GM18858 (cell line): ENCODE results near the gene KRTAP3-2.

Experiments
- ATAC-seq: cut with Tn5 transposase; IDR thresholded peaks from one replicate; pipeline ENCODE4 v1.9.1; 2021; ENCODE audit not compliant: unreplicated experiment

KRTAP3-2 gene

GRCh38 chr17:41012326-41013120, 12.8 kb upstream of the KRTAP3-2 start:
- ATAC-seq: no peak

- no peak for ATAC-seq
Observed at GRCh38 chr17:41010441-41010840, 10.7 kb upstream of the KRTAP3-2 start.

DNA sequence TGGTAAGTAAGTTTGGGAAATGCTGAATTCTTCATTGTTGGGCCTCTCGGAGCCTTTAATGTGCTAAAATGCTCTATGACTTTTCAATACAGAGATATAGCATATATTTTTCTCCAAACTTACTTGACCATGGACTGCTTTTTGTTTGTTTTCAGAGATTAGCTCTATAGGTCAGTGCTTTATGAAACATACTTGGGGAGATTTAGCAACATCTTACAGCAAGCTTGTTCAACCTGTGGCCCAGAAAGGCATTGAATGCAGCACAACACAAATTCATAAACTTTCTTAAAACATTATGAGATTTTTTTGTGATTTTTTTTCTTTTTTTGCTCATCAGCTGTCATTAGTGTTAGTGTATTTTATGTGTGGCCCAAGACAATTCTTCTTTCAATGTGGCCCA, 10.2 kb upstream of the KRTAP3-2 start:
- no peak for ATAC-seq

- no peak for ATAC-seq
Observed at GRCh38 chr17:41009301-41009760, 9.6 kb upstream of the KRTAP3-2 start.

DNA sequence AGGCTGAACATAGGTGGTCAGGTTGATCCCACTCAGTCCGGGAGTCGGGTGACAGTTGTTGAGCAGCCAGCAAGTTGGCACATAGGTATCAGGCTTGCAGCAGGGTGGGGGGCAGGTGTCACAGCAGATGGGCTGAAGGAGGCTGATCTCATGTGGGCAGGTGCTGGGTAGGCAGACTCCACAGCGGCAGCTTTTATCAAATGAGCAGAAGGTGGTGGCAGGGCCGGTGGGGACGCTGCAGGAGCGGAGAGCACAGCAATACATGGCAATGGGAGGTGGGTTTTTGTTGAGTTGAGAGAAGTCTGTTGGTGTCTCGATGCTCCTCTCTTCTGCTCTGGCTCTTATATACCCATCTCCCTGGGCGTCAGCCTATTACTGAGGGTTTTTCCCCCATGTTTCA, 9.1 kb upstream of the KRTAP3-2 start, which contains the start of gene KRTAP3-1:
Gene KRTAP3-1 (minus strand): TSS at position 318 of the 400 bp plus-strand sequence. CDS start 54 bp downstream, at position 264.
- no peak for ATAC-seq

- no peak for ATAC-seq
Observed at GRCh38 chr17:41004397-41004796, 4.7 kb upstream of the KRTAP3-2 start.

- no peak for ATAC-seq
Observed at GRCh38 chr17:41003926-41004325, 4.2 kb upstream of the KRTAP3-2 start.

GRCh38 chr17:41002814-41003213, 3.1 kb upstream of the KRTAP3-2 start:
- ATAC-seq: no peak

GRCh38 chr17:41001795-41002194, 2.1 kb upstream of the KRTAP3-2 start:
- no peak for ATAC-seq

GRCh38 chr17:40997361-40997760, 2.3 kb downstream of the KRTAP3-2 start:
- no peak for ATAC-seq

DNA sequence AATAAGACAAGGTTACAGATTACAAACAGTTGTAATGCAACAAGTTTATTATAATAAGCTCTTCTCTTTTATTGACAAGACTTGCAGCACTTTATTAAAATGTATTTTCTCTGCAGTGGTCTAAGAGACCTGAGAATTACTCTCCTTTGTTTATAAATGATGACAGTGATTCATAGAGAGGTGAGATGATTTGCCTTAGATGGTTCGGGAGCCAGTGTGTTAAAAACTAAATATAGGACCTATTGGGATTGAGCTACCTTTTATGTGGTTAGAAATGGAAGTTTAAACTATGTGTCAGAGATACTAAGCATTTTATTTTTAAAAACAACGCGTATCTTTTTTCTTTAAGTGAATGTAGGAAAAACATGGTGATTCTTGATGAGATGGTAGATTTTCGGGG, 2.9 kb downstream of the KRTAP3-2 start:
- no peak for ATAC-seq

DNA sequence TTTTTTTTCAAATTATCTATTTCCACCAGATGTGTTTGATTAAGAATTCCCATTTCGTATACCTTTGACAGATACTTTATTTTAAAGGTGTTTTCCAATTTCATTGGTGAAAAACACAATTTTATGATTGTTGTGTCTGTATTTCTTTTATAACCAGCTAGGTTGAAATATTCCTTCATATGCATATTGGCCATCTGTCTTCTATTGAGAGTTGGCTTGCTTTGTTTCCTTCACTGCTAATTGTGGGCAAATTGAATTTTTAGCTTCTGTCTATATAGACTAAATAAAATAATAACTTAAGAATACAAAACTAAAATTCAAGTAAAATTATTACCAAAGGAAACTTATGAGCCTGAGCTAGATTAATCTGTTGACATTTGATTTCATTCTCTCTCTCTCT, 4.6 kb downstream of the KRTAP3-2 start:
- no peak for ATAC-seq

DNA sequence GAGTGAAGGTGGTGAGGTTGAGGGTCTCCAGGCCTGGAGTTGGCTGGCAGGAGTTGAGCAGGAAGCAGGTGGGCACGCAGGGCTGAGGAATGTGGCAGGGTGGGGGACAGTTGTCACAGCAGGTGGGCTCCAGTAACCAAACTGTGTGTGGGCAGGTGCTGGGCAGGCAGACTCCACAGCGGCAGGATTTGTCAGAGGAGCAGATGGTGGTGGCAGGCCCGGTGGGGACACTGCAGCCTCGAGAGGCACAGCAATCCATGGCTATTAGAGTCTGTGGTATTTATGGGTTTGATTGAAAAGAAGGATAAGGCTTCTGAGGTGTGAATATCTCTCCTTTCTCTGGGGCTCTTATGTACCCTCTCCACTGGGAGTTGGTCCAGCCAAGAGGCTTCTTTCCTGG, 5.9 kb downstream of the KRTAP3-2 start, which contains the start of gene KRTAP3-3:
Gene KRTAP3-3 (minus strand): TSS at position 326 of the 400 bp plus-strand sequence. CDS start 67 bp downstream, at position 259.
- ATAC-seq: no peak

DNA sequence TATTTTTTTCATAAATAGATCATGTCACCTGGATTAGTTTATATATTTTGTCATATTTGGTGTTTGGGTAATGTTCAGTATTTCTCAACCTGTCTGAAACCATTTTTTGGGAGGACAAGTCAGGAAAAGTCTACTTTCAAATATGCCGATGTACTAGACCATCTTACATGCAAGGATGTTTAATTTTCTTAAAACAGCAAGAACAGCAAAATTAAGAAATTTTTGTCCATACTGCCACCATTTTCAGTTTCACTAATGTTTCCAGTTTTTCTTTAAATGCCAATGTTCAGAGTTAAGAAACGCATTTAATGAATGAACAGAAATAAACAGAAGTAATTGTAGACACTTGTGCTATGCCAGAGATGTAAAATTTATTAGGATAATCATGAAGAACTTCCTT, 6.6 kb downstream of the KRTAP3-2 start:
- ATAC-seq: no peak

- no peak for ATAC-seq
Observed at GRCh38 chr17:40992666-40993065, 7.0 kb downstream of the KRTAP3-2 start.

GRCh38 chr17:40986920-40987319, 12.8 kb downstream of the KRTAP3-2 start:
- ATAC-seq: no peak

DNA sequence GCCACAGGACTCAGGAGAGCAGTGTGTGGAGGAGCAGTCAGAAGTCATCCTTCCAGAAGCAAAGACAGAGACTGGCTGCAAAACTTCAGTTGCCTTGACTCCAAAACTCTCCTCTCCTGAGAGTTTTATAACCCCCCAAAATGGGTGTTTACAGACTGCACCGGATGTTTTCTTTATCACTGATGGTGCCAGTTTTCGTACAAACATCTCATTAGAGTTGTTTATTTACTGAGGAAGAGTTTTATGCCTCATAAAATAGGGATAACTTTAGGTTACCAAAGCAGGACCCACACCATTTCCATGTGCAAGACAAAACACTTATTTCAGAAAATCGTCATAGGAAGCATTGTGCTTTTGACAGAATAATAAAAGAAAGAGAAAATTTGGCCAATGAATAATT, 15.5 kb downstream of the KRTAP3-2 start, which contains the start of gene KRT40:
Gene KRT40 (minus strand): TSS at position 101 of the 400 bp plus-strand sequence. CDS start 53 bp downstream, at position 48.
- ATAC-seq: no peak

GRCh38 chr17:40981115-40981514, 18.6 kb downstream of the KRTAP3-2 start:
- no peak for ATAC-seq

DNA sequence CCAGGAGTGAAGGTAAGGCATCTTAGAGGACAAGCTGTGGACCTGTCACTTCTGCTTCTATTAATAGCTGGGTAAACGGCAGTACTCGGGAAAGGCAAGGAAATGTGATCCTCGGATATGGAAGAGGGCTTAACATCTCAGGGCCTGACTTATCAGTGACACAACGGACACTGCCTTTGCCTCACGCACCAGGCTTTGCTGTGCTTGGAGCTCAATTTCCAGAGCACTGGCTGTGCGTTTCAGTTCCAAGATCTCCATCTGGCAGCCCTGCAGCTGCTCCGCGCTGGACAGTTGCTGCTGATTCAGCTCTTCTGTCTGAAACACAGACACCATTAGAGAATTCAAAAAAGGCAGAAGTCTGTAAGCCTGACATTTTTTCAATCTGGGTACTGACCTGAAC, 19.1 kb downstream of the KRTAP3-2 start:
- no peak for ATAC-seq

DNA sequence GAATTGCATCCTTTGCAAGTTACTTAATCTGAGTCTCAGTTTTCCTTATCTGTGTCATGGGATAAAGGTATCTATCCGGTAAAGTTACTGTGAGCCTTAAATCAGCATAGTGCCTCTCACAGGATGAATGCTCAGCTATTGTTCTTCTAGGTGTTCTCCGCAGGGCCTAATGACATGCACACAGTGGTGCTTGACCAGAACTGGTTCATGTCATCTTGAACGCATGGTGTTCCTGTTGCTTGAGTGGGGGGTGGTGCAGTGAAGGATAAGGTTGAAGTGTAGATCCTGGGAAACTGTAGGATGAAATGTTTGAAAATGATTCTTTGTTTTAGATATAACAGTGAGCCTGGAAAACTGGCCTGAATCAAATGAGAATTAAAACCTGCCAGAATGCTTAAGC, 19.6 kb downstream of the KRTAP3-2 start:
- ATAC-seq: no peak

- ATAC-seq: no peak
Observed at GRCh38 chr17:40978575-40979151, 21.0 kb downstream of the KRTAP3-2 start.

GRCh38 chr17:40975516-40975915, 24.2 kb downstream of the KRTAP3-2 start:
- ATAC-seq: no peak
